Endothelial cell of umbilical vein (primary cell): ENCODE data around the gene MRTO4. TPM values are rescaled to one million over a fixed set of nuclear protein-coding genes. Genes with fewer than 3 reads are reported as not detected.

ENCODE experiments used
- BruUV-seq: library from RNA; stranded (reverse); fragments of 400-500 nt; replicated peaks from 2 replicates; lab custom pipeline; 2021; lab: Mats Ljungman, UMichigan
- CTCF ChIA-PET: fragments of 300-600, 350-600 bp; sonication (Branson Sonifier 250); formaldehyde crosslinking; loops from one replicate; lab custom pipeline; 2021; ENCODE audit warnings: antibody characterized with exemption, inconsistent platforms; lab: Charles Lee
- POLR2A ChIA-PET: fragments of 300-600, 350-600 bp; sonication (Branson Sonifier 250); formaldehyde crosslinking; loops from one replicate; lab custom pipeline; 2021; ENCODE audit warnings: antibody characterized with exemption, inconsistent platforms; lab: Charles Lee
- DNase-seq: peaks from one replicate; pipeline ENCODE4 v3.0.0-alpha.2; 2011; ENCODE audit warnings: low read depth, low spot score
- FAIRE-seq: peaks from 2 replicates; lab custom pipeline; 2011; peaks lifted over from hg19 to GRCh38; lab: Jason Lieb, UNC
- H2AFZ ChIP-seq: 2 replicates; pipeline ENCODE4 v1.6.0; 2012; ENCODE audit warnings: low read depth, low read length, control low read depth, inconsistent platforms
- H3K27ac ChIP-seq: 2 replicates; pipeline ENCODE4 v1.5.1; 2011; ENCODE audit warnings: low read depth, mild to moderate bottlenecking, control low read depth, low read length, moderate library complexity; ENCODE audit not compliant: insufficient read depth
- H3K27me3 ChIP-seq, 2 experiments: 2 replicates each; pipeline versions ENCODE4 v1.6.0 to v1.6.1; 2011; ENCODE audit warnings: low read length in 2 of 2, mixed read lengths in 1 of 2; ENCODE audit not compliant: control insufficient read depth in 2 of 2, insufficient read depth in 2 of 2
- H3K36me3 ChIP-seq, 2 experiments: 2 replicates in 1 of 2; 3 replicates in 1 of 2; pipeline ENCODE4 v1.5.1; 2011; ENCODE audit warnings: low read length in 2 of 2, mild to moderate bottlenecking in 1 of 2, moderate library complexity in 1 of 2; ENCODE audit not compliant: control insufficient read depth in 2 of 2, insufficient read depth in 2 of 2; ENCODE audit errors: extremely low read depth in 1 of 2
- H3K4me1 ChIP-seq: 3 replicates; pipeline ENCODE4 v1.5.1; 2011; ENCODE audit warnings: mild to moderate bottlenecking, low read length; ENCODE audit not compliant: control insufficient read depth, insufficient read depth; ENCODE audit errors: extremely low read depth
- H3K4me2 ChIP-seq: 2 replicates; pipeline ENCODE4 v1.6.1; 2011; ENCODE audit warnings: low read length, control low read depth, mixed read lengths; ENCODE audit not compliant: insufficient read depth
- H3K4me3 ChIP-seq, 3 experiments: fragments of 200-600 bp in 1 of 3; sonication (generic), shearing (Covaris generic) in 1 of 3; replicated peaks in 1 of 3; 2 replicates each; pipeline ENCODE4 v1.5.1; 2011 to 2016; ENCODE audit warnings: control low read depth in 3 of 3, low read length in 3 of 3, mild to moderate bottlenecking in 2 of 3, inconsistent platforms in 1 of 3, low read depth in 1 of 3, moderate library complexity in 1 of 3; ENCODE audit not compliant: insufficient read depth in 1 of 3
- H3K79me2 ChIP-seq: 2 replicates; pipeline ENCODE4 v1.6.0; 2012; ENCODE audit warnings: low read length, inconsistent platforms; ENCODE audit not compliant: control insufficient read depth, insufficient read depth
- H3K9ac ChIP-seq: replicated peaks from 2 replicates; pipeline ENCODE3; 2011; ENCODE audit warnings: low read length, control low read depth; ENCODE audit not compliant: insufficient read depth; ENCODE audit errors: extremely low read depth
- H3K9me1 ChIP-seq: replicated peaks from 3 replicates; pipeline ENCODE4 v1.6.0; 2011; ENCODE audit warnings: mild to moderate bottlenecking, low read length; ENCODE audit not compliant: control insufficient read depth, insufficient read depth; ENCODE audit errors: extremely low read depth
- H3K9me3 ChIP-seq: replicated peaks from 2 replicates; pipeline ENCODE4 v1.5.1; 2012; ENCODE audit warnings: low read length, inconsistent platforms; ENCODE audit not compliant: control insufficient read depth, insufficient read depth
- H4K20me1 ChIP-seq: replicated peaks from 2 replicates; pipeline ENCODE3; 2011; ENCODE audit warnings: mild to moderate bottlenecking, low read length; ENCODE audit not compliant: control insufficient read depth, insufficient read depth; ENCODE audit errors: extremely low read depth
- CTCF ChIP-seq, 2 donors: IDR thresholded peaks; 1 replicate in 1 of 2; 2 replicates in 1 of 2; pipeline ENCODE4 v1.5.1; 2011; ENCODE audit warnings: low read length in 2 of 2, mild to moderate bottlenecking in 2 of 2, moderate library complexity in 2 of 2, control low read depth in 1 of 2, inconsistent platforms in 1 of 2, low read depth in 1 of 2; ENCODE audit not compliant: insufficient read depth in 1 of 2; ENCODE audit errors: extremely low read depth in 1 of 2
- EZH2 ChIP-seq: IDR thresholded peaks from 2 replicates; pipeline ENCODE4 v1.6.1; 2012; ENCODE audit warnings: borderline replicate concordance, low read depth, mild to moderate bottlenecking, moderate library complexity, low read length, inconsistent platforms; ENCODE audit not compliant: severe bottlenecking
- FOS ChIP-seq: IDR thresholded peaks from 2 replicates; pipeline ENCODE4 v1.6.1; 2011; ENCODE audit warnings: mild to moderate bottlenecking, low read length, moderate library complexity, borderline replicate concordance; ENCODE audit not compliant: insufficient read depth
- GATA2 ChIP-seq: IDR thresholded peaks from 2 replicates; pipeline ENCODE4 v1.7.0; 2011; ENCODE audit warnings: low read depth, mild to moderate bottlenecking, moderate library complexity, mixed read lengths, low read length; ENCODE audit not compliant: insufficient read length, insufficient read depth
- JUN ChIP-seq: IDR thresholded peaks from 2 replicates; pipeline ENCODE4 v1.6.1; 2011; ENCODE audit warnings: borderline replicate concordance, low read depth; ENCODE audit not compliant: insufficient read length, insufficient read depth
- MAX ChIP-seq: IDR thresholded peaks from 2 replicates; pipeline ENCODE4 v1.6.1; 2011; ENCODE audit not compliant: insufficient read depth, insufficient read length
- MYC ChIP-seq: IDR thresholded peaks from one replicate; pipeline ENCODE4 v1.6.1; 2011; ENCODE audit warnings: mild to moderate bottlenecking, low read depth, low read length
- POLR2A ChIP-seq: IDR thresholded peaks from 2 replicates; pipeline ENCODE4 v1.6.1; 2012; ENCODE audit warnings: low read depth, mild to moderate bottlenecking, control low read depth, low read length
- POLR2AphosphoS5 ChIP-seq: IDR thresholded peaks from 2 replicates; pipeline ENCODE4 v1.6.1; 2012; ENCODE audit warnings: low read depth, mild to moderate bottlenecking, control low read depth, low read length, moderate library complexity; ENCODE audit not compliant: insufficient read depth
- dilution Hi-C: fragments of 300-500 bp; cut with MboI; formaldehyde crosslinking; loops from one replicate; pipeline ENCODE4 v1.15.0; 2019; ENCODE audit warnings: low sequenced_read_pairs; ENCODE audit not compliant: extremely low pct_ligation_motif_present
- intact Hi-C: fragments of 100-400 bp; cut with micrococcal nuclease; formaldehyde crosslinking; loops from one replicate; pipeline ENCODE4 v1.10.0; 2022
- polyA plus RNA-seq, 4 experiments: library from polyadenylated mRNA; depleted of rRNA in 3 of 4; stranded (reverse) in 3 of 4; unstranded in 1 of 4; fragments of >200 nt; gene quantifications; 2 replicates each; pipeline versions ENCODE4 v1.2.1 to v1.2.3, GENCODE V29; 2011 to 2012; ENCODE audit warnings: missing spikeins in 1 of 4
- total RNA-seq: library from RNA; stranded (reverse); gene quantifications from 2 replicates; pipeline ENCODE4 v1.2.3, GENCODE V29; 2021

The MRTO4 gene
- total and polyA plus RNA-seq, 2 donors (not counting 3 experiments of a cell fraction or from before 2014, with no cell fraction given): 33.6 to 49.4 TPM

- intact Hi-C loops: no loop called here
- Histone ChIP-seq H3K27me3 (no peaks in the 10 kb centered on the region), H3K4me2 (no peak overlapping the region), H3K4me1 (no peaks in the 10 kb centered on the region), H2AFZ (no peak overlapping the region), H3K9me1 (no peaks in the 10 kb centered on the region), H3K27ac (no peak overlapping the region), H3K9me3 (no peaks in the 10 kb centered on the region), H3K36me3 (peaks cover 7 to 24% of the 10 kb centered on the region in 2 experiments), H3K9ac (no peak overlapping the region), H3K79me2 (no peaks in the 10 kb centered on the region), H3K4me3 (no peak overlapping the region), H4K20me1 (no peaks in the 10 kb centered on the region)
- BruUV-seq: no TSS peak
- no peak for FAIRE-seq
- dilution Hi-C loops: no loop called here
- TF ChIP-seq CTCF (IDR thresholded peaks at IDR 0.05; ENCODE audit: extremely low read depth in 1 of 2, insufficient read depth in 1 of 2, low read depth in 1 of 2, low read length in 2 of 2): no peak
- ChIA-PET CTCF (interaction anchor here (1.5 to 2.3 kb wide), 3 partner anchors 22 to 388 kb away, joined by 6 to 8 read pairs (median 6); no protein-coding TSS in a partner anchor), POLR2A (no interaction called here)
- DNase-seq: no peak
Observed at GRCh38 chr1:19262744-19263143, 11.1 kb downstream of the MRTO4 start.

GRCh38 chr1:19268445-19268844, 16.8 kb downstream of the MRTO4 start:
- Histone ChIP-seq H3K9me1 (no peaks in the 10 kb centered on the region), H3K4me2 (no peak overlapping the region), H3K4me3 (no peak overlapping the region), H3K9me3 (no peaks in the 10 kb centered on the region), H3K9ac (no peak overlapping the region), H3K27ac (no peak overlapping the region), H2AFZ (no peak overlapping the region), H3K27me3 (no peaks in the 10 kb centered on the region), H3K36me3 (no peaks in the 10 kb centered on the region), H3K4me1 (no peaks in the 10 kb centered on the region), H3K79me2 (no peaks in the 10 kb centered on the region), H4K20me1 (no peaks in the 10 kb centered on the region)
- no peak for DNase-seq
- dilution Hi-C loops (no loop called here), intact Hi-C loops (loop anchor here (2.0 kb wide), 1 partner anchor 72 kb away; no protein-coding TSS in a partner anchor)
- CTCF ChIA-PET: no interaction called here
- TF ChIP-seq EZH2 (no peak), FOS (no peak), CTCF (IDR thresholded peaks at IDR 0.05; ENCODE audit: extremely low read depth in 1 of 2, insufficient read depth in 1 of 2, low read depth in 1 of 2, low read length in 2 of 2) (no peak), JUN (no peak), MAX (no peak), MYC (no peak), POLR2AphosphoS5 (no peak), GATA2 (no peak), POLR2A (no peak)
- no TSS peak for BruUV-seq
- FAIRE-seq: no peak
- POLR2A ChIA-PET: interaction anchor here (1.6 kb wide), 1 partner anchor 17 kb away, joined by 3 read pairs; the partner anchor contains the start of gene MRTO4
